ENCODE data around the gene TNS1. TPM values are rescaled to one million over a fixed set of nuclear protein-coding genes. Genes with fewer than 3 reads are reported as not detected.

Gene TNS1
- total RNA-seq, 1 experiment from 2014 or later = 6.2 TPM

GRCh38 chr2:218010140-218010983, 7.6 kb upstream of the TNS1 start:
- Histone ChIP-seq H3K4me1 (ENCODE audit: control insufficient read depth in 1 of 2, insufficient read depth in 2 of 2, low read length in 2 of 2) (peaks cover 15 to 42% of the 10 kb centered on the region in 2 experiments), H3K9ac (ENCODE audit: low read length) (peak overlapping the region; percentile 63), H3K9me3 (ENCODE audit: control insufficient read depth in 1 of 2, insufficient read depth in 1 of 2, low read depth in 1 of 2, low read length in 2 of 2) (no peaks in the 10 kb centered on the region), H3K79me2 (ENCODE audit: insufficient read depth, low read length) (no peaks in the 10 kb centered on the region), H3K4me3 (replicated peaks in 1 of 2; ENCODE audit: low read depth in 1 of 2, low read length in 2 of 2) (peak overlapping the region; percentile 62 to 69), H2AFZ (ENCODE audit: low read depth, low read length, poor library complexity, severe bottlenecking) (peak overlapping the region; percentile 82), H3K9me2 (ENCODE audit: insufficient read depth) (no peaks in the 10 kb centered on the region), H3K27me3 (ENCODE audit: insufficient read depth, low read length) (no peaks in the 10 kb centered on the region), H3K4me2 (ENCODE audit: low read length) (peak overlapping the region; percentile 88), H3K36me3 (ENCODE audit: control insufficient read depth in 1 of 2, insufficient read depth in 2 of 2, low read length in 2 of 2) (no peaks in the 10 kb centered on the region), H3K27ac (ENCODE audit: low read depth, low read length) (peak overlapping the region; percentile 47; the same call in 1 of the 2 replicates), H4K20me1 (ENCODE audit: insufficient read depth) (no peaks in the 10 kb centered on the region)
- no TSS peak for BruUV-seq (replicated peaks)
- ATAC-seq (peak; percentile 83), DNase-seq (ENCODE audit: low read depth, low spot score) (no peak)
- intact Hi-C loops (cut with micrococcal nuclease) = no loop called here
- peak; percentile 49 for TF ChIP-seq TCF7L2 (IDR thresholded peaks at IDR 0.05; ENCODE audit: borderline replicate concordance, extremely low read depth, insufficient read depth, insufficient read length)
- TF ChIP-seq POLR2AphosphoS5 (IDR thresholded peaks at IDR 0.05; ENCODE audit: low read depth, low read length) = peak; percentile 63
- peak in 2 of 3 experiments; percentile 44 to 68; a peak in 5 of 6 replicates for TF ChIP-seq CTCF (IDR thresholded peaks at IDR 0.05 in 2 of 3, conservative IDR thresholded peaks at IDR 0.05 in 1 of 3; ENCODE audit: borderline replicate concordance in 1 of 3, insufficient read depth in 1 of 3, low read depth in 2 of 3, low read length in 2 of 3)
- 0 out of 2 replicates have a peak, but pooled peaks have one; percentile 28 for TF ChIP-seq ZFX (IDR thresholded peaks at IDR 0.05)
- no peak for TF ChIP-seq ELF1 (IDR thresholded peaks at IDR 0.05; ENCODE audit: borderline replicate concordance, low read depth)
- TF ChIP-seq CBX3 (IDR thresholded peaks at IDR 0.05; ENCODE audit: low read depth) = no peak
- TF ChIP-seq EZH2phosphoT487 (IDR thresholded peaks at IDR 0.05; ENCODE audit: borderline replicate concordance) = no peak
- POLR2A ChIA-PET = no interaction called here
- CTCF ChIA-PET = interaction anchor here (1.3 kb wide), 1 partner anchor 16 kb away, joined by 3 read pairs; no protein-coding TSS in a partner anchor
- RAD21 ChIA-PET (ENCODE audit: low non-redundant PET in 1 of 2, low total read pairs in 2 of 2, uncharacterized antibody in 2 of 2, unreplicated experiment in 2 of 2) = no interaction called here

Data from HCT116 (cell line).